Activated T-helper 1 cell treated with anti-CD3 and anti-CD28 coated beads, Interleukin-12 subunit alpha, Interleukin-12 subunit beta, Interleukin-2, Interleukin-4 antibody, amounts not matched to agents 30 ng/mL and 10 ng/mL and 1 ng/mL, durations not matched to agents 14 hours and 24 hours and 36 hours (primary cell): Measurements from ENCODE around the gene FGD4. TPM values are rescaled to one million over a fixed set of nuclear protein-coding genes. Genes with fewer than 3 reads are reported as not detected.

Source experiments
- DNase-seq: peaks from one replicate; pipeline ENCODE4 v3.0.0; 2021; ENCODE audit warnings: low spot score
- H3K27ac Mint-ChIP-seq: one replicate; pipeline ENCODE4 v1.8.0; 2021; ENCODE audit warnings: mild to moderate bottlenecking, mixed read lengths
- H3K27me3 Mint-ChIP-seq: one replicate; pipeline ENCODE4 v1.8.0; 2022; ENCODE audit warnings: mild to moderate bottlenecking, moderate library complexity, mixed read lengths; ENCODE audit not compliant: insufficient read depth
- H3K36me3 Mint-ChIP-seq: one replicate; pipeline ENCODE4 v1.8.0; 2021; ENCODE audit warnings: low read depth, mixed read lengths
- H3K4me1 Mint-ChIP-seq: one replicate; pipeline ENCODE4 v1.8.0; 2021; ENCODE audit warnings: low read depth, mixed read lengths
- H3K4me3 Mint-ChIP-seq: one replicate; pipeline ENCODE4 v1.8.0; 2021; ENCODE audit warnings: mild to moderate bottlenecking, moderate library complexity, mixed read lengths
- H3K9me3 Mint-ChIP-seq: one replicate; pipeline ENCODE4 v1.8.0; 2021; ENCODE audit warnings: mixed read lengths
- intact Hi-C: fragments of 100-400 bp; cut with micrococcal nuclease; formaldehyde crosslinking; loops from one replicate; pipeline ENCODE4 v1.15.1; 2024
- total RNA-seq: library from RNA; stranded (reverse); gene quantifications from 2 replicates; pipeline ENCODE4 v1.2.3, GENCODE V29; 2022

FGD4 gene
- total RNA-seq, 1 donor from 2014 or later: 0.03 TPM

GRCh38 chr12:32489070-32489469 is 89.7 kb downstream of the FGD4 start:
- H3K9me3 Mint-ChIP-seq: no peaks in the 10 kb centered on the region

GRCh38 chr12:32490801-32491200 is 91.4 kb downstream of the FGD4 start:
- Mint-ChIP-seq H3K4me1 (no peaks in the 10 kb centered on the region), H3K36me3 (no peaks in the 10 kb centered on the region), H3K4me3 (no peak overlapping the region), H3K27ac (no peak overlapping the region), H3K9me3 (no peaks in the 10 kb centered on the region), H3K27me3 (peaks cover 10% of the 10 kb centered on the region)
- no peak for DNase-seq
- intact Hi-C loops: no loop called here

More at GRCh38 chr12:32489070-32489469, 89.7 kb downstream of the FGD4 start:
- intact Hi-C loops: no loop called here
- Mint-ChIP-seq H3K4me1 (no peaks in the 10 kb centered on the region), H3K36me3 (no peaks in the 10 kb centered on the region), H3K27me3 (peaks cover 10% of the 10 kb centered on the region), H3K4me3 (no peak overlapping the region), H3K27ac (no peak overlapping the region)
- DNase-seq: no peak

GRCh38 chr12:32493282-32493681 is 93.9 kb downstream of the FGD4 start:
- H3K9me3 Mint-ChIP-seq: no peaks in the 10 kb centered on the region
- H3K36me3 Mint-ChIP-seq: no peaks in the 10 kb centered on the region
- peaks cover 4% of the 10 kb centered on the region for H3K4me1 Mint-ChIP-seq
- intact Hi-C loops: no loop called here
- no peak overlapping the region for H3K27ac Mint-ChIP-seq
- H3K4me3 Mint-ChIP-seq: no peak overlapping the region
- DNase-seq: no peak
- H3K27me3 Mint-ChIP-seq: peaks cover 6% of the 10 kb centered on the region

- Mint-ChIP-seq H3K27ac (no peak overlapping the region), H3K9me3 (no peaks in the 10 kb centered on the region), H3K27me3 (peaks cover 2% of the 10 kb centered on the region), H3K4me1 (peaks cover 6% of the 10 kb centered on the region), H3K36me3 (no peaks in the 10 kb centered on the region), H3K4me3 (no peak overlapping the region)
- DNase-seq: no peak
- intact Hi-C loops: no loop called here
Observed at GRCh38 chr12:32494656-32495055, 95.3 kb downstream of the FGD4 start.

GRCh38 chr12:32496946-32497345 is 97.6 kb downstream of the FGD4 start:
- Mint-ChIP-seq H3K9me3 (no peaks in the 10 kb centered on the region), H3K4me3 (no peak overlapping the region), H3K4me1 (peaks cover 6% of the 10 kb centered on the region), H3K27ac (no peak overlapping the region), H3K36me3 (no peaks in the 10 kb centered on the region), H3K27me3 (no peaks in the 10 kb centered on the region)
- DNase-seq: no peak
- intact Hi-C loops: no loop called here

- intact Hi-C loops: no loop called here
- no peaks in the 10 kb centered on the region for H3K9me3 Mint-ChIP-seq
- no peak overlapping the region for H3K4me3 Mint-ChIP-seq
- H3K27ac Mint-ChIP-seq: no peak overlapping the region
- H3K4me1 Mint-ChIP-seq: peaks cover 6% of the 10 kb centered on the region
- H3K36me3 Mint-ChIP-seq: no peaks in the 10 kb centered on the region
- no peaks in the 10 kb centered on the region for H3K27me3 Mint-ChIP-seq
- DNase-seq: no peak
Observed at GRCh38 chr12:32497864-32498263, 98.5 kb downstream of the FGD4 start.

- DNase-seq: no peak
- H3K27ac Mint-ChIP-seq: no peak overlapping the region
- peaks cover 6% of the 10 kb centered on the region for H3K4me1 Mint-ChIP-seq
- no peaks in the 10 kb centered on the region for H3K36me3 Mint-ChIP-seq
- no peaks in the 10 kb centered on the region for H3K27me3 Mint-ChIP-seq
- no peaks in the 10 kb centered on the region for H3K9me3 Mint-ChIP-seq
- no peak overlapping the region for H3K4me3 Mint-ChIP-seq
- intact Hi-C loops: no loop called here
Observed at GRCh38 chr12:32499048-32499447, 99.7 kb downstream of the FGD4 start.

- Mint-ChIP-seq H3K27ac (no peak overlapping the region), H3K4me1 (peaks cover 6% of the 10 kb centered on the region), H3K27me3 (no peaks in the 10 kb centered on the region), H3K9me3 (no peaks in the 10 kb centered on the region), H3K4me3 (no peak overlapping the region), H3K36me3 (no peaks in the 10 kb centered on the region)
- DNase-seq: no peak
- intact Hi-C loops: no loop called here
Observed at GRCh38 chr12:32501835-32502333, 102.5 kb downstream of the FGD4 start.

GRCh38 chr12:32502693-32503502 is 103.5 kb downstream of the FGD4 start:
- Mint-ChIP-seq H3K36me3 (no peaks in the 10 kb centered on the region), H3K9me3 (no peaks in the 10 kb centered on the region), H3K27ac (no peak overlapping the region), H3K4me3 (no peak overlapping the region), H3K27me3 (no peaks in the 10 kb centered on the region), H3K4me1 (peaks cover 6% of the 10 kb centered on the region)
- no peak for DNase-seq
- intact Hi-C loops: no loop called here

GRCh38 chr12:32503730-32504129 is 104.4 kb downstream of the FGD4 start:
- no peak overlapping the region for H3K27ac Mint-ChIP-seq
- no peaks in the 10 kb centered on the region for H3K36me3 Mint-ChIP-seq
- no peak overlapping the region for H3K4me3 Mint-ChIP-seq
- H3K4me1 Mint-ChIP-seq: no peaks in the 10 kb centered on the region
- DNase-seq: no peak
- H3K9me3 Mint-ChIP-seq: no peaks in the 10 kb centered on the region
- H3K27me3 Mint-ChIP-seq: no peaks in the 10 kb centered on the region
- intact Hi-C loops: no loop called here

GRCh38 chr12:32504591-32504990 is 105.2 kb downstream of the FGD4 start:
- intact Hi-C loops: no loop called here
- H3K4me3 Mint-ChIP-seq: no peak overlapping the region
- H3K36me3 Mint-ChIP-seq: no peaks in the 10 kb centered on the region
- no peak for DNase-seq
- no peak overlapping the region for H3K27ac Mint-ChIP-seq
- no peaks in the 10 kb centered on the region for H3K9me3 Mint-ChIP-seq
- H3K4me1 Mint-ChIP-seq: no peaks in the 10 kb centered on the region
- H3K27me3 Mint-ChIP-seq: no peaks in the 10 kb centered on the region

GRCh38 chr12:32505067-32505945 is 105.9 kb downstream of the FGD4 start:
- H3K9me3 Mint-ChIP-seq: no peaks in the 10 kb centered on the region
- no peaks in the 10 kb centered on the region for H3K27me3 Mint-ChIP-seq

More at GRCh38 chr12:32505067-32505945, 105.9 kb downstream of the FGD4 start:
- Mint-ChIP-seq H3K4me1 (no peaks in the 10 kb centered on the region), H3K36me3 (no peaks in the 10 kb centered on the region), H3K27ac (no peak overlapping the region), H3K4me3 (no peak overlapping the region)
- DNase-seq: no peak
- intact Hi-C loops: no loop called here
